Activated CD8-positive, alpha-beta memory T cell treated with anti-CD3 and anti-CD28 coated beads, Interleukin-2, amount 50 U/mL, for 24 hours (primary cell): ENCODE results near the gene RNFT2.
"Not testable (repeated sequence)": the region's sequence is repeated elsewhere in the genome, so short reads cannot be mapped to it uniquely, and the experiment has no call there.

Experiments
- DNase-seq: peaks from one replicate; pipeline ENCODE4 v3.0.0-alpha.2; 2020; ENCODE audit errors: extremely low read depth

RNFT2 gene

GRCh38 chr12:116744766-116745165 lies 6.7 kb downstream of the RNFT2 start:
- no peak for DNase-seq

- no peak for DNase-seq
Measured at GRCh38 chr12:116745554-116745953, 7.4 kb downstream of the RNFT2 start.

- no peak for DNase-seq
Measured at GRCh38 chr12:116749884-116750283, 11.8 kb downstream of the RNFT2 start.

- DNase-seq: no peak
Measured at GRCh38 chr12:116750298-116750697, 12.2 kb downstream of the RNFT2 start.

- DNase-seq: not testable (repeated sequence)
Measured at GRCh38 chr12:116754097-116754496, 16.0 kb downstream of the RNFT2 start.

GRCh38 chr12:116754783-116755182 lies 16.7 kb downstream of the RNFT2 start:
- not testable (repeated sequence) for DNase-seq

- DNase-seq: no peak
Measured at GRCh38 chr12:116759783-116760621, 21.9 kb downstream of the RNFT2 start.

- DNase-seq: no peak
Measured at GRCh38 chr12:116760622-116761020, 22.5 kb downstream of the RNFT2 start.

- DNase-seq: no peak
Measured at GRCh38 chr12:116761499-116761898, 23.4 kb downstream of the RNFT2 start.

- DNase-seq: no peak
Measured at GRCh38 chr12:116765271-116765670, 27.2 kb downstream of the RNFT2 start.

- no peak for DNase-seq
Measured at GRCh38 chr12:116766285-116766684, 28.2 kb downstream of the RNFT2 start.

GRCh38 chr12:116766746-116767145 lies 28.6 kb downstream of the RNFT2 start:
- DNase-seq: no peak

- DNase-seq: no peak
Measured at GRCh38 chr12:116771651-116772050, 33.5 kb downstream of the RNFT2 start.

GRCh38 chr12:116773276-116773731 lies 35.2 kb downstream of the RNFT2 start:
- no peak for DNase-seq

- no peak for DNase-seq
Measured at GRCh38 chr12:116774020-116774419, 35.9 kb downstream of the RNFT2 start.

GRCh38 chr12:116777245-116777644 lies 39.1 kb downstream of the RNFT2 start:
- DNase-seq: no peak

GRCh38 chr12:116779597-116779996 lies 41.5 kb downstream of the RNFT2 start:
- DNase-seq: no peak

- no peak for DNase-seq
Measured at GRCh38 chr12:116780942-116781341, 42.8 kb downstream of the RNFT2 start.

- no peak for DNase-seq
Measured at GRCh38 chr12:116783525-116784237, 45.6 kb downstream of the RNFT2 start.

- DNase-seq: no peak
Measured at GRCh38 chr12:116784238-116784612, 46.1 kb downstream of the RNFT2 start.

- not testable (repeated sequence) for DNase-seq
Measured at GRCh38 chr12:116789562-116789961, 51.4 kb downstream of the RNFT2 start.

- no peak for DNase-seq
Measured at GRCh38 chr12:116790066-116790465, 52.0 kb downstream of the RNFT2 start.

- DNase-seq: no peak
Measured at GRCh38 chr12:116792403-116792802, 54.3 kb downstream of the RNFT2 start.
